Measurements from ENCODE around the gene CPXM1.
"Not testable (repeated sequence)": the region's sequence is repeated elsewhere in the genome, so short reads cannot be mapped to it uniquely, and the experiment has no call there.

Gene CPXM1

DNA sequence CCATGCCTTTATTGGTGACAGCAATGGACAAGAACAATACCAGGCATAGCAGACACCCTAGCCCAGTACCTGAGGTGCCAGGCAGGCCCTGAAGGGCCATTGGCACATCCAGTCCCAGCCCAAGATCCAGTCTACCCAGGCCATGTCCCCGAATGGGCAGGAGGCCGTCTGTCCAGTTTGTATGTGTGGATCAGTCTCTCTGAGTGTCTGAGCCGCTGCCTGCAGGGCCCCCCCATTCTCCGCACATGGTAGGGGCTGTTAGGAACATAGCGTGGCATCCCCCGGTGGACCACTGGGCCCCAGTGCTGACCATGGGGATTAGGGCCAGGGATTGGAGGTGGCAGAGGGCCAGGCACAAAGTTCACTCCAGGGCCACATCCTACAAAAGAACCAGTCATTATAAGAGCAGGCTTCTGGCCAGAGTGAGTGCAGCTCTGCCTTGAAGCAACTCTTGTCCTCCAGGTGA, 34.9 kb upstream of the CPXM1 start:
- POLR2A ChIA-PET: no interaction called here
- 96% methylated on average over 4 of the region's 6 CpGs for WGBS (ENCODE audit: insufficient coverage)
- Histone ChIP-seq H3K4me3 (ENCODE audit: control insufficient read depth in 1 of 7, extremely low read depth in 1 of 7, insufficient read depth in 4 of 7, low read depth in 2 of 7, low read length in 6 of 7) (no peak overlapping the region), H3K4me1 (ENCODE audit: control extremely low read depth in 1 of 4, control insufficient read depth in 4 of 4, insufficient read depth in 4 of 4, low read length in 3 of 4) (peaks cover 0 to 17% (median 11%) of the 10 kb centered on the region in 4 experiments), H3K36me3 (ENCODE audit: control insufficient read depth in 4 of 4, insufficient read depth in 4 of 4, low read length in 3 of 4) (peaks cover 2 to 31% (median 19%) of the 10 kb centered on the region in 4 experiments), H3K9me3 (ENCODE audit: control extremely low read depth in 1 of 5, control insufficient read depth in 4 of 5, insufficient read depth in 2 of 5, low read depth in 1 of 5, low read length in 4 of 5) (no peaks in the 10 kb centered on the region), H3K27ac (ENCODE audit: insufficient read depth in 1 of 2, low read depth in 1 of 2, low read length in 2 of 2, poor library complexity in 1 of 2, severe bottlenecking in 2 of 2) (no peak overlapping the region), H3K27me3 (replicated peaks in 2 of 5; ENCODE audit: control insufficient read depth in 4 of 5, insufficient read depth in 5 of 5, low read length in 4 of 5) (no peaks in the 10 kb centered on the region)
- CTCF ChIA-PET: no interaction called here
- no peak for DNase-seq

GRCh38 chr20:2834401-2835110, 34.1 kb upstream of the CPXM1 start:
- H3K36me3 ChIP-seq (ENCODE audit: control insufficient read depth in 4 of 4, insufficient read depth in 4 of 4, low read length in 3 of 4): peaks cover 2 to 31% (median 19%) of the 10 kb centered on the region in 4 experiments
- H3K4me3 ChIP-seq (ENCODE audit: control insufficient read depth in 1 of 7, extremely low read depth in 1 of 7, insufficient read depth in 4 of 7, low read depth in 2 of 7, low read length in 6 of 7): no peak overlapping the region
- H3K27ac ChIP-seq (ENCODE audit: insufficient read depth in 1 of 2, low read depth in 1 of 2, low read length in 2 of 2, poor library complexity in 1 of 2, severe bottlenecking in 2 of 2): no peak overlapping the region
- POLR2A ChIA-PET: no interaction called here
- peaks cover 0 to 9% (median 4%) of the 10 kb centered on the region in 4 experiments for H3K4me1 ChIP-seq (ENCODE audit: control extremely low read depth in 1 of 4, control insufficient read depth in 4 of 4, insufficient read depth in 4 of 4, low read length in 3 of 4)
- CTCF ChIA-PET: interaction anchor here (0.5 to 1.2 kb wide), 2 partner anchors 78 to 166 kb away, joined by 3 read pairs; no protein-coding TSS in a partner anchor
- no peak for DNase-seq
- 94% methylated on average over 9 of the region's 14 CpGs for WGBS (ENCODE audit: insufficient coverage)
- H3K27me3 ChIP-seq (replicated peaks in 2 of 5; ENCODE audit: control insufficient read depth in 4 of 5, insufficient read depth in 5 of 5, low read length in 4 of 5): no peaks in the 10 kb centered on the region
- H3K9me3 ChIP-seq (ENCODE audit: control extremely low read depth in 1 of 5, control insufficient read depth in 4 of 5, insufficient read depth in 2 of 5, low read depth in 1 of 5, low read length in 4 of 5): no peaks in the 10 kb centered on the region

- WGBS (ENCODE audit: insufficient coverage): 86% methylated on average over 1 of the region's 1 CpG
- H3K27me3 ChIP-seq (replicated peaks in 2 of 5; ENCODE audit: control insufficient read depth in 4 of 5, insufficient read depth in 5 of 5, low read length in 4 of 5): no peaks in the 10 kb centered on the region
- POLR2A ChIA-PET: no interaction called here
These were observed 33.3 kb upstream of the CPXM1 start for GRCh38 chr20:2833761-2834160.

DNA sequence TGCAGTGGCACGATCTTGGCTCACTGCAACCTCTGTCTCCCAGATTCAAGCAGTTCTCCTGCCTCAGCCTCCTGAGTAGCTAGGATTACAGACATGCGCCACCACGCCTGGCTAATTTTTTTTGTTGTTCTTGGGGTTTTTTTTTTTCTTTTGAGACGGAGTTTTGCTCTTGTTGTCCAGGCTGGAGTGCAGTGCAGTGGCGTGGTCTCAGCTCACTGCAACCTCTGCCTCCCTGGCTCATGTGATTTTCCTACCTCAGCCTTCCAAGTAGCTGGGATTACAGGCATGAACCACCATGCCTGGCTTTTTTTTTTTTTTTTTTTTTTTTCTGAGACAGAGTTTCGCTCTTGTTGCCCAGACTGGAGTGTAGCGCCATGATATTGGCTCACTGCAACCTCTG, 30.8 kb upstream of the CPXM1 start:
- DNase-seq; H3K4me3 ChIP-seq (ENCODE audit: control insufficient read depth in 1 of 7, extremely low read depth in 1 of 7, insufficient read depth in 4 of 7, low read depth in 2 of 7, low read length in 6 of 7); H3K4me1 ChIP-seq (ENCODE audit: control extremely low read depth in 1 of 4, control insufficient read depth in 4 of 4, insufficient read depth in 4 of 4, low read length in 3 of 4); POLR2A ChIA-PET; H3K9me3 ChIP-seq (ENCODE audit: control extremely low read depth in 1 of 5, control insufficient read depth in 4 of 5, insufficient read depth in 2 of 5, low read depth in 1 of 5, low read length in 4 of 5); CTCF ChIA-PET; H3K27ac ChIP-seq (ENCODE audit: insufficient read depth in 1 of 2, low read depth in 1 of 2, low read length in 2 of 2, poor library complexity in 1 of 2, severe bottlenecking in 2 of 2); H3K27me3 ChIP-seq (replicated peaks in 2 of 5; ENCODE audit: control insufficient read depth in 4 of 5, insufficient read depth in 5 of 5, low read length in 4 of 5): not testable (repeated sequence)
- H3K36me3 ChIP-seq (ENCODE audit: control insufficient read depth in 4 of 4, insufficient read depth in 4 of 4, low read length in 3 of 4): peaks cover 2 to 16% (median 6%) of the 10 kb centered on the region in 4 experiments
- 93% methylated on average over 3 of the region's 7 CpGs for WGBS (ENCODE audit: insufficient coverage)

More at GRCh38 chr20:2833761-2834160, 33.3 kb upstream of the CPXM1 start:
- Histone ChIP-seq H3K27ac (ENCODE audit: insufficient read depth in 1 of 2, low read depth in 1 of 2, low read length in 2 of 2, poor library complexity in 1 of 2, severe bottlenecking in 2 of 2) (no peak overlapping the region), H3K9me3 (ENCODE audit: control extremely low read depth in 1 of 5, control insufficient read depth in 4 of 5, insufficient read depth in 2 of 5, low read depth in 1 of 5, low read length in 4 of 5) (peaks cover 0 to 2% (median 0%) of the 10 kb centered on the region in 5 experiments), H3K4me3 (ENCODE audit: control insufficient read depth in 1 of 7, extremely low read depth in 1 of 7, insufficient read depth in 4 of 7, low read depth in 2 of 7, low read length in 6 of 7) (no peak overlapping the region), H3K36me3 (ENCODE audit: control insufficient read depth in 4 of 4, insufficient read depth in 4 of 4, low read length in 3 of 4) (peaks cover 2 to 31% (median 19%) of the 10 kb centered on the region in 4 experiments), H3K4me1 (ENCODE audit: control extremely low read depth in 1 of 4, control insufficient read depth in 4 of 4, insufficient read depth in 4 of 4, low read length in 3 of 4) (peaks cover 0 to 5% (median 3%) of the 10 kb centered on the region in 4 experiments)
- CTCF ChIA-PET: interaction anchor here (0.5 to 1.2 kb wide), 3 partner anchors 19 to 167 kb away, joined by 3 read pairs; partner anchors contain the start of gene C20orf141
- no peak for DNase-seq

DNA sequence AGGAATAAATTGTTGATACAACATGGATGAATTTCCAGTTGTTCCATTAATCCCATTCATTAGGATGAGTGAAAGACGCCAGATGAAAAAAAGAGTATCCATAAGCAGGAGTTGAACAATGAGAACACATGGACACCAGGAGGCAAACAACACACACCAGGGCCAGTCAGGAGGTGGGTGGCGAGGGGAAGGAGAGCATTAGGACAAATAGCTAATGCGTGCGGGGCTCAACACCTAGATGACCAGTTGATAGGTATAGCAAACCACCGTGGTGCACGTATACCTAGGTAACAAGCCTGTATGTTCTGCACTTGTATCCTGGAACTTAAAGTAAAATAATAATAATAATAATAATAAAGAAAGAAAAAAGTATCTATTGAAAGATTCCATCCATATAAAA, 28.9 kb upstream of the CPXM1 start:
- ChIA-PET CTCF (interaction anchor here (1.7 kb wide), 1 partner anchor 26 kb away, joined by 5 read pairs; no protein-coding TSS in a partner anchor), POLR2A (no interaction called here)
- WGBS (ENCODE audit: insufficient coverage): 94% methylated on average over 2 of the region's 6 CpGs

GRCh38 chr20:2826655-2827054, 26.2 kb upstream of the CPXM1 start:
- H3K4me1 ChIP-seq (ENCODE audit: control extremely low read depth in 1 of 4, control insufficient read depth in 4 of 4, insufficient read depth in 4 of 4, low read length in 3 of 4): peaks cover 0 to 14% (median 8%) of the 10 kb centered on the region in 4 experiments
- whole genome bisulfite sequencing (ENCODE audit: insufficient coverage): 100% methylated on average over 1 of the region's 4 CpGs

More for the DNA sequence above, 28.9 kb upstream of the CPXM1 start:
- Histone ChIP-seq H3K27ac (ENCODE audit: insufficient read depth in 1 of 2, low read depth in 1 of 2, low read length in 2 of 2, poor library complexity in 1 of 2, severe bottlenecking in 2 of 2) (no peak overlapping the region), H3K4me1 (ENCODE audit: control extremely low read depth in 1 of 4, control insufficient read depth in 4 of 4, insufficient read depth in 4 of 4, low read length in 3 of 4) (peaks cover 0 to 10% (median 6%) of the 10 kb centered on the region in 4 experiments), H3K4me3 (ENCODE audit: control insufficient read depth in 1 of 7, extremely low read depth in 1 of 7, insufficient read depth in 4 of 7, low read depth in 2 of 7, low read length in 6 of 7) (no peak overlapping the region), H3K9me3 (ENCODE audit: control extremely low read depth in 1 of 5, control insufficient read depth in 4 of 5, insufficient read depth in 2 of 5, low read depth in 1 of 5, low read length in 4 of 5) (peaks cover 0 to 2% (median 0%) of the 10 kb centered on the region in 5 experiments), H3K27me3 (replicated peaks in 2 of 5; ENCODE audit: control insufficient read depth in 4 of 5, insufficient read depth in 5 of 5, low read length in 4 of 5) (no peaks in the 10 kb centered on the region), H3K36me3 (ENCODE audit: control insufficient read depth in 4 of 4, insufficient read depth in 4 of 4, low read length in 3 of 4) (no peaks in the 10 kb centered on the region)
- no peak for DNase-seq

DNA sequence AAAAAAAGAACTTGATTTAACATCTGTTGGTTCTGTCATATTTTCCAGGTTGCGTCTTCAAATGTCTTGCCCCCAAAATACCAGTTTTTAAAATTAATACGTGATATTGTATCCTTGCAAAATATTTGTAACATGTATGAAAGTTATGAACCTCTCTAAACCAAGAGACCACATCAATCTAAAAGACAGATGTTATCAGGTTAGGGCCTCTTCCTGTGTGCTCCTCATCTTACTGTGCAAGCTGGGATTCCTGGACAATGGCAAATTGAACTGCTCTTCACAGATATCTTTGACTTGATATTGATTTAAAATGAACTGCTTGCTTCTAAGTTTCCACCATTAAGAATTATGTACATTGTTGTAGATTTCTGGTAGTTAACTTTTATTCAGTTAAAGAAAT, 25.3 kb upstream of the CPXM1 start:
- Histone ChIP-seq H3K9me3 (ENCODE audit: control extremely low read depth in 1 of 5, control insufficient read depth in 4 of 5, insufficient read depth in 2 of 5, low read depth in 1 of 5, low read length in 4 of 5) (peaks cover 0 to 2% (median 0%) of the 10 kb centered on the region in 5 experiments), H3K36me3 (ENCODE audit: control insufficient read depth in 4 of 4, insufficient read depth in 4 of 4, low read length in 3 of 4) (no peaks in the 10 kb centered on the region), H3K27me3 (replicated peaks in 2 of 5; ENCODE audit: control insufficient read depth in 4 of 5, insufficient read depth in 5 of 5, low read length in 4 of 5) (peaks cover 0 to 12% (median 8%) of the 10 kb centered on the region in 5 experiments), H3K4me1 (ENCODE audit: control extremely low read depth in 1 of 4, control insufficient read depth in 4 of 4, insufficient read depth in 4 of 4, low read length in 3 of 4) (peaks cover 0 to 19% (median 15%) of the 10 kb centered on the region in 4 experiments), H3K4me3 (ENCODE audit: control insufficient read depth in 1 of 7, extremely low read depth in 1 of 7, insufficient read depth in 4 of 7, low read depth in 2 of 7, low read length in 6 of 7) (no peak overlapping the region), H3K27ac (ENCODE audit: insufficient read depth in 1 of 2, low read depth in 1 of 2, low read length in 2 of 2, poor library complexity in 1 of 2, severe bottlenecking in 2 of 2) (no peak overlapping the region)
- no CpG with 5 or more reads among the region's 2 CpGs for WGBS (ENCODE audit: insufficient coverage)
- POLR2A ChIA-PET: no interaction called here
- CTCF ChIA-PET: no interaction called here
- no peak for DNase-seq

More at GRCh38 chr20:2826655-2827054, 26.2 kb upstream of the CPXM1 start:
- ChIA-PET CTCF (no interaction called here), POLR2A (no interaction called here)
- no peaks in the 10 kb centered on the region for H3K36me3 ChIP-seq (ENCODE audit: control insufficient read depth in 4 of 4, insufficient read depth in 4 of 4, low read length in 3 of 4)
- H3K27ac ChIP-seq (ENCODE audit: insufficient read depth in 1 of 2, low read depth in 1 of 2, low read length in 2 of 2, poor library complexity in 1 of 2, severe bottlenecking in 2 of 2): no peak overlapping the region
- H3K4me3 ChIP-seq (ENCODE audit: control insufficient read depth in 1 of 7, extremely low read depth in 1 of 7, insufficient read depth in 4 of 7, low read depth in 2 of 7, low read length in 6 of 7): no peak overlapping the region
- H3K9me3 ChIP-seq (ENCODE audit: control extremely low read depth in 1 of 5, control insufficient read depth in 4 of 5, insufficient read depth in 2 of 5, low read depth in 1 of 5, low read length in 4 of 5): peaks cover 0 to 2% (median 0%) of the 10 kb centered on the region in 5 experiments
- peaks cover 0 to 4% (median 1%) of the 10 kb centered on the region in 5 experiments for H3K27me3 ChIP-seq (replicated peaks in 2 of 5; ENCODE audit: control insufficient read depth in 4 of 5, insufficient read depth in 5 of 5, low read length in 4 of 5)
- DNase-seq: no peak

Data from common myeloid progenitor, CD34-positive (primary cell).